ENCODE results near the gene RPS6KA6. TPM values are rescaled to one million over a fixed set of nuclear protein-coding genes. Genes with fewer than 3 reads are reported as not detected.

RPS6KA6 gene
- total RNA-seq, 1 donor from 2014 or later: 0.27 TPM

GRCh38 chrX:84188320-84188834 is 378 bp upstream of the RPS6KA6 start:
- H3K4me1 Mint-ChIP-seq (ENCODE audit: low read depth): no peaks in the 10 kb centered on the region
- no peak for DNase-seq (ENCODE audit: low spot score)
- H3K27ac Mint-ChIP-seq: no peak overlapping the region
- no peaks in the 10 kb centered on the region for H3K36me3 Mint-ChIP-seq (ENCODE audit: low read depth)
- peaks cover 14% of the 10 kb centered on the region for H3K27me3 Mint-ChIP-seq (ENCODE audit: low read depth)
- H3K9me3 Mint-ChIP-seq: no peaks in the 10 kb centered on the region
- intact Hi-C loops (cut with micrococcal nuclease): no loop called here
- H3K4me3 Mint-ChIP-seq (ENCODE audit: low read depth): peak overlapping the region; percentile 60

GRCh38 chrX:84186603-84187532 is 1.1 kb downstream of the RPS6KA6 start:
- intact Hi-C loops (cut with micrococcal nuclease): no loop called here
- Mint-ChIP-seq H3K9me3 (no peaks in the 10 kb centered on the region), H3K4me1 (ENCODE audit: low read depth) (no peaks in the 10 kb centered on the region), H3K4me3 (ENCODE audit: low read depth) (peak overlapping the region; percentile 33), H3K27ac (no peak overlapping the region), H3K27me3 (ENCODE audit: low read depth) (peaks cover 14% of the 10 kb centered on the region), H3K36me3 (ENCODE audit: low read depth) (no peaks in the 10 kb centered on the region)
- no peak for DNase-seq (ENCODE audit: low spot score)

- H3K36me3 Mint-ChIP-seq (ENCODE audit: low read depth): no peaks in the 10 kb centered on the region
- H3K9me3 Mint-ChIP-seq: no peaks in the 10 kb centered on the region
- peaks cover 10% of the 10 kb centered on the region for H3K27me3 Mint-ChIP-seq (ENCODE audit: low read depth)
- H3K4me3 Mint-ChIP-seq (ENCODE audit: low read depth): no peak overlapping the region
- no peak for DNase-seq (ENCODE audit: low spot score)
- H3K27ac Mint-ChIP-seq: no peak overlapping the region
- no peaks in the 10 kb centered on the region for H3K4me1 Mint-ChIP-seq (ENCODE audit: low read depth)
- intact Hi-C loops (cut with micrococcal nuclease): no loop called here
Observed at GRCh38 chrX:84182516-84182915, 5.5 kb downstream of the RPS6KA6 start.

- Mint-ChIP-seq H3K4me3 (ENCODE audit: low read depth) (no peak overlapping the region), H3K9me3 (no peaks in the 10 kb centered on the region), H3K27ac (no peak overlapping the region), H3K4me1 (ENCODE audit: low read depth) (no peaks in the 10 kb centered on the region), H3K36me3 (ENCODE audit: low read depth) (no peaks in the 10 kb centered on the region), H3K27me3 (ENCODE audit: low read depth) (no peaks in the 10 kb centered on the region)
- no peak for DNase-seq (ENCODE audit: low spot score)
- intact Hi-C loops (cut with micrococcal nuclease): no loop called here
Observed at GRCh38 chrX:84175958-84176357, 12.0 kb downstream of the RPS6KA6 start.

GRCh38 chrX:84175274-84175673 is 12.7 kb downstream of the RPS6KA6 start:
- Mint-ChIP-seq H3K9me3 (no peaks in the 10 kb centered on the region), H3K27me3 (ENCODE audit: low read depth) (no peaks in the 10 kb centered on the region), H3K27ac (no peak overlapping the region), H3K4me3 (ENCODE audit: low read depth) (no peak overlapping the region), H3K4me1 (ENCODE audit: low read depth) (no peaks in the 10 kb centered on the region), H3K36me3 (ENCODE audit: low read depth) (no peaks in the 10 kb centered on the region)
- DNase-seq (ENCODE audit: low spot score): no peak
- intact Hi-C loops (cut with micrococcal nuclease): no loop called here

DNA sequence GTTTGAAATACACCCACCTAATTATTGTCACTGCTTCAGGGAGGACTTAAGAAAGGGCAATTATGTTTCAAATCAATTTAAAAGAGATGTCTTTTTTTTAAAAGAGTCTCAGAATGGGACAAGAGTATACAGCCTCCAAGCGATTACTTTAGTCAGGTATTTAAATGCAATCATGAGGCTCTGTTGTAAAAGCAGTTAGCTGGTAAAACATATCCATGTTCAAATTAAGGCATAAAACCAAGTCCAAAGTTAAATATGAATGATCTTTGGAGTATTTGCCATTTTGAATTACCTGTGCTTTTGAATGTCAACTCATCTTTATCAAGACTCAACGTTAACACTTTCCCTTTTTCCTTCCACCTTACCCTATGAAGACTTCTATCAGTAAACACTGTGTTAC is 13.7 kb downstream of the RPS6KA6 start:
- Mint-ChIP-seq H3K36me3 (ENCODE audit: low read depth) (no peaks in the 10 kb centered on the region), H3K4me1 (ENCODE audit: low read depth) (no peaks in the 10 kb centered on the region)

DNA sequence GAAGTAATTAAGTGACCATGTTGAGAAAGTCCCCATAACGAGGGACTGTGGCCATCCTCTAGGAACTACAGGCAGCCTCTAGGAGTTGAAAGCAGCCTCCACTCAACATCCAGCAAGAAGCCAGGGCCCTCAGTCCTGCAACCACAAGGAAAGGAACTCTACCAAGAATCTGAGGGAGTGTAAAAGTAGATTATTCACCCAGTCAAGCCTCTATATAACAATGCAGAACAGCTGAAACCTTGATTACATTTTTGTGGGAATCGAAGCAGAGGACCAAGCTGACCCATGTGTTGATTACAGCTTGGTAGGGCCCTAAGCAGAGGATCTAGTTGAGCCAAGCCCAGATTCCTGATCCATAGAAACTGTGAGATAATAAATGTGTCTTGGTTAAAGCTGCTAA is 17.1 kb downstream of the RPS6KA6 start:
- Mint-ChIP-seq H3K4me3 (ENCODE audit: low read depth) (no peak overlapping the region), H3K27me3 (ENCODE audit: low read depth) (no peaks in the 10 kb centered on the region), H3K27ac (no peak overlapping the region), H3K4me1 (ENCODE audit: low read depth) (no peaks in the 10 kb centered on the region), H3K36me3 (ENCODE audit: low read depth) (no peaks in the 10 kb centered on the region), H3K9me3 (no peaks in the 10 kb centered on the region)
- intact Hi-C loops (cut with micrococcal nuclease): no loop called here
- no peak for DNase-seq (ENCODE audit: low spot score)

More for the DNA sequence above, 13.7 kb downstream of the RPS6KA6 start:
- intact Hi-C loops (cut with micrococcal nuclease): no loop called here
- Mint-ChIP-seq H3K4me3 (ENCODE audit: low read depth) (no peak overlapping the region), H3K27me3 (ENCODE audit: low read depth) (no peaks in the 10 kb centered on the region), H3K9me3 (no peaks in the 10 kb centered on the region), H3K27ac (no peak overlapping the region)
- DNase-seq (ENCODE audit: low spot score): no peak

DNA sequence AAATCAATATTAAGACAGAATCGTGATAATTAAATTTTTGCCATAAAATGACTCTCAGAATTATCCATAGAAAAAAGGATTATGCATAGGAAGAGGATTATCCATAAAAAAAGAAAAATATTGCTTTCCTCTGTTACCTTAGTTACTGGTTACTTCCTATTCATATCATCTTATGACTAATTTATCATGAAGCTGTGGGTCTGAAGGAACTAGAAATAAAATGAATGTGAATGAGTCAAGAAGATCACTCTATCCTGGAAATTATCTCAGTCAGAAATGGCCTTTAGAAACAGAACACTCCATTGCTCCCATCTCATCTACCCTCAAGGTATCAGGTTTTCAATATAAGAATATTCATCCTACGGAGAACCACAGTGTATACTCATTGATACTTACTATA is 19.4 kb downstream of the RPS6KA6 start:
- Mint-ChIP-seq H3K4me1 (ENCODE audit: low read depth) (no peaks in the 10 kb centered on the region), H3K27ac (no peak overlapping the region), H3K36me3 (ENCODE audit: low read depth) (no peaks in the 10 kb centered on the region), H3K9me3 (no peaks in the 10 kb centered on the region), H3K27me3 (ENCODE audit: low read depth) (no peaks in the 10 kb centered on the region), H3K4me3 (ENCODE audit: low read depth) (no peak overlapping the region)
- intact Hi-C loops (cut with micrococcal nuclease): no loop called here
- no peak for DNase-seq (ENCODE audit: low spot score)

DNA sequence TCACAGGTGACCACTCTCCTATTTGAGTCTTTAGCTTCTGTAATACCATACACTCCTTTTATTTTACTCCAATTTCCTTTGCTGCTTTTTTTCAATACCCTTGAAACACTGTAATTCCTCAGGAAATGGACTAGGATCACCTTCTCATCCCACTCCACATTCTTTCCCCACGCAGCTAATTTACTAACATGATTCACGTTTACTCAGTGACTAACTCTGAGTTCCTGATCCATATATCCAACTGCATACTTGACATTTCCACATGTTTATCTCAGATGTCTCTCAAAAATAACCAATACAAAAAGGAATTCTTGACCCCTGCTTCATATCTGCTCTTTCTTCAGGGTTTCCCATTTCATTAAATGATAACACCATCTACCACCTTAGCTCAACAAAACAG is 19.9 kb downstream of the RPS6KA6 start:
- no peaks in the 10 kb centered on the region for H3K27me3 Mint-ChIP-seq (ENCODE audit: low read depth)
- no peak overlapping the region for H3K4me3 Mint-ChIP-seq (ENCODE audit: low read depth)
- H3K27ac Mint-ChIP-seq: no peak overlapping the region
- H3K9me3 Mint-ChIP-seq: no peaks in the 10 kb centered on the region
- no peaks in the 10 kb centered on the region for H3K36me3 Mint-ChIP-seq (ENCODE audit: low read depth)
- H3K4me1 Mint-ChIP-seq (ENCODE audit: low read depth): no peaks in the 10 kb centered on the region
- DNase-seq (ENCODE audit: low spot score): no peak
- intact Hi-C loops (cut with micrococcal nuclease): no loop called here

DNA sequence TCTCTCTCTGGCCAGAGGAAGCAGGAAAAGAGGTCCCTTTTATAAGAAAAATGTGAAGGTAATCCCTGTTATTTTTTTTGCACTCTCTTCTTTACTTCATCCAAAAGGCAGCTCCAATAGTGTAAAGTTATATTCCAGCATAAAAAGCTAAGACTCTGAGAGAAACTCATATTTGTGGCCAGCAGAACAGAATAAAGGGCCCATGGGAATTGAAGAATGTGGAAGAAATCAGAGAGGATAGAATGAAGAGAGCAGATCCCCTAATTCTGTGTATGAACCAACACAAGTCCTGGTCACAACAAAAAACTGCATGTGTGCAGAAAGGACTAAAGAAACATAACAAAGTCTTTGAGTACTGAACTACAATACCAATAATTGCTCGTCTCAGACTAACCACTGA is 22.3 kb downstream of the RPS6KA6 start:
- Mint-ChIP-seq H3K4me1 (ENCODE audit: low read depth) (no peaks in the 10 kb centered on the region), H3K4me3 (ENCODE audit: low read depth) (no peak overlapping the region), H3K9me3 (no peaks in the 10 kb centered on the region), H3K27me3 (ENCODE audit: low read depth) (no peaks in the 10 kb centered on the region), H3K36me3 (ENCODE audit: low read depth) (no peaks in the 10 kb centered on the region), H3K27ac (no peak overlapping the region)
- intact Hi-C loops (cut with micrococcal nuclease): no loop called here
- no peak for DNase-seq (ENCODE audit: low spot score)

DNA sequence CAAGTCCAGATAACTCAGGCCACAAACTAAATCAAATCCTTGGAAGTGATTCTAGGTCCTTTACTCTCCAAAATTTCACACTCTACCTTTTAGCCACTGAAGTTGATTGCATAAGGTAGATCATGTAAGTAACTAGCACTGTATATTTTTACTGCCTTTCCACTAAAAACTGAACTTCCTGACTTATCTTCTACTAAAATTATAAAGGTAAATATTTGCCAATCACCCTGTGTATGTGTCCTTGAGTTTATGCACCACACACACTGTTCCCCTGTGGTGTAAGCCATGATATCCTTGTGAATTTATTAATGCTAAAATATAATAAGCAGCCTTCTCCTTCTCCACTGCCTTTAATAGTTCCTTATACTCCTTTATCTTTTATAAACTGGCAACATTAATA is 25.6 kb downstream of the RPS6KA6 start:
- intact Hi-C loops (cut with micrococcal nuclease): no loop called here
- H3K36me3 Mint-ChIP-seq (ENCODE audit: low read depth): no peaks in the 10 kb centered on the region
- H3K27me3 Mint-ChIP-seq (ENCODE audit: low read depth): no peaks in the 10 kb centered on the region
- DNase-seq (ENCODE audit: low spot score): no peak
- no peak overlapping the region for H3K4me3 Mint-ChIP-seq (ENCODE audit: low read depth)
- H3K9me3 Mint-ChIP-seq: no peaks in the 10 kb centered on the region
- no peak overlapping the region for H3K27ac Mint-ChIP-seq
- no peaks in the 10 kb centered on the region for H3K4me1 Mint-ChIP-seq (ENCODE audit: low read depth)

- no peak for DNase-seq (ENCODE audit: low spot score)
- H3K4me3 Mint-ChIP-seq (ENCODE audit: low read depth): no peak overlapping the region
- H3K27ac Mint-ChIP-seq: no peak overlapping the region
- H3K36me3 Mint-ChIP-seq (ENCODE audit: low read depth): no peaks in the 10 kb centered on the region
- no peaks in the 10 kb centered on the region for H3K9me3 Mint-ChIP-seq
- no peaks in the 10 kb centered on the region for H3K27me3 Mint-ChIP-seq (ENCODE audit: low read depth)
- intact Hi-C loops (cut with micrococcal nuclease): no loop called here
- H3K4me1 Mint-ChIP-seq (ENCODE audit: low read depth): no peaks in the 10 kb centered on the region
Observed at GRCh38 chrX:84161641-84162040, 26.4 kb downstream of the RPS6KA6 start.

DNA sequence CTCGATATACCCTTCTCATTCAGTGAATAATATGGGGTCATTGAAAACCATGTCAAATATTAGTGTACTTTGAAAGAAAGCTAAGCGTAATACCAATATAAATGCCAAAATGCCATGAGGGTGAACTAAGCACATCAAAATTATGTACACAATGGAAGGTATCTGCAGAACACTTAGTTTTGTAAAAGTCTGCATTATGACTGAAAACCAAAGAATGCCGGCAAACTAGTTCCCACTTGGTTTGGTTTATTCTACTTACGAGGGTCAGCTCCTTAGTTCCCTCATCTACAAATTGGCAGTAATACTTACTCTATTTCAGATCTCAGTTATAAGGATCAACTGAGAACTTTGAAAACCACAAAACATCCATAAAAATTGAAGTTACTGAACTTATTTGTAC is 27.3 kb downstream of the RPS6KA6 start:
- no peaks in the 10 kb centered on the region for H3K27me3 Mint-ChIP-seq (ENCODE audit: low read depth)
- H3K4me3 Mint-ChIP-seq (ENCODE audit: low read depth): no peak overlapping the region
- DNase-seq (ENCODE audit: low spot score): no peak
- no peak overlapping the region for H3K27ac Mint-ChIP-seq
- intact Hi-C loops (cut with micrococcal nuclease): no loop called here
- H3K36me3 Mint-ChIP-seq (ENCODE audit: low read depth): no peaks in the 10 kb centered on the region
- H3K4me1 Mint-ChIP-seq (ENCODE audit: low read depth): no peaks in the 10 kb centered on the region
- no peaks in the 10 kb centered on the region for H3K9me3 Mint-ChIP-seq
